HepG2 (cell line): ENCODE measurements around the gene USP38.

Experiments used
- CTCF ChIP-seq: sonication (generic); formaldehyde crosslinking; IDR thresholded peaks from 2 replicates; pipeline ENCODE4 v1.5.0; 2020; ENCODE audit warnings: mild to moderate bottlenecking, missing genetic modification reagents, moderate library complexity
- FIP1L1 ChIP-seq: fragments of 200-400 bp; formaldehyde crosslinking; IDR thresholded peaks from 2 replicates; pipeline ENCODE4 v1.6.1; 2018; ENCODE audit warnings: low read depth, mild to moderate bottlenecking, low read length, moderate library complexity, borderline replicate concordance; ENCODE audit not compliant: insufficient read depth
- MAZ ChIP-seq, 2 experiments: sonication (generic) in 1 of 2; formaldehyde crosslinking in 1 of 2; IDR thresholded peaks; 2 replicates each; pipeline versions ENCODE4 v1.5.0 to v1.6.1; 2012 to 2020; ENCODE audit warnings: low read depth in 2 of 2, mild to moderate bottlenecking in 2 of 2, borderline replicate concordance in 1 of 2, improper control_type of control experiment in 1 of 2, low read length in 1 of 2, missing genetic modification reagents in 1 of 2, moderate library complexity in 1 of 2
- ZBTB2 ChIP-seq: sonication (generic); formaldehyde crosslinking; IDR thresholded peaks from 2 replicates; pipeline ENCODE4 v1.8.0; 2022; ENCODE audit warnings: low read depth, missing genetic modification reagents
- ZBTB26 ChIP-seq: IDR thresholded peaks from 2 replicates; pipeline ENCODE4 v1.6.1; 2016; ENCODE audit warnings: missing compliant biosample characterization, missing genetic modification reagents, borderline replicate concordance
- ZBTB44 ChIP-seq: sonication (generic); formaldehyde crosslinking; IDR thresholded peaks from 2 replicates; pipeline ENCODE4 v1.4.0; 2020; ENCODE audit warnings: missing genetic modification reagents

GRCh38 chr4:143156853-143157252 is 27.9 kb upstream of the USP38 start:
- TF ChIP-seq ZBTB44 (CRISPR knock-in tag) (no peak), CTCF (CRISPR knock-in tag) (no peak), ZBTB26 (CRISPR knock-in tag) (no peak), ZBTB2 (CRISPR knock-in tag) (no peak), FIP1L1 (no peak), MAZ (IDR thresholded peaks at IDR 0.05; ENCODE audit: borderline replicate concordance, low read depth, low read length) (no peak), MAZ (CRISPR knock-in tag; IDR thresholded peaks at IDR 0.05; ENCODE audit: low read depth) (no peak)
